HAP-1 (cell line): ENCODE data around the gene NPPB.

Experiments used
- DNase-seq, 2 experiments: peaks; one replicate each; pipeline ENCODE4 v3.0.0-alpha.2; 2016 to 2020; ENCODE audit warnings: low spot score in 2 of 2
- H3K27me3 ChIP-seq: fragments of 250-450 bp; sonication (Bioruptor Pico); 2 replicates; pipeline ENCODE4 v1.5.1; 2020; ENCODE audit warnings: low read depth, mild to moderate bottlenecking, moderate library complexity
- H3K36me3 ChIP-seq: fragments of 250-450 bp; sonication (Bioruptor Pico); replicated peaks from 2 replicates; pipeline ENCODE4 v1.5.1; 2020; ENCODE audit warnings: mild to moderate bottlenecking
- H3K4me1 ChIP-seq: fragments of 250-450 bp; sonication (Bioruptor Pico); 2 replicates; pipeline ENCODE4 v1.5.1; 2020; ENCODE audit warnings: mild to moderate bottlenecking
- H3K4me3 ChIP-seq: fragments of 250-450 bp; sonication (Bioruptor Pico); 2 replicates; pipeline ENCODE4 v1.5.1; 2020; ENCODE audit warnings: mild to moderate bottlenecking, moderate library complexity
- H3K9me3 ChIP-seq: fragments of 250-450 bp; sonication (Bioruptor Pico); 2 replicates; pipeline ENCODE4 v1.5.1; 2020; ENCODE audit warnings: mild to moderate bottlenecking, moderate library complexity
- in situ Hi-C: fragments of 300-500 bp; cut with MboI; formaldehyde crosslinking; loops from 3 replicates; pipeline ENCODE4 v1.14.3; 2020; ENCODE audit warnings: low sequenced_read_pairs, inconsistent platforms, mixed read lengths

Gene NPPB

GRCh38 chr1:11823366-11824137 is 35.2 kb downstream of the NPPB start:
- no peak for DNase-seq
- H3K27me3 ChIP-seq = no peaks in the 10 kb centered on the region
- H3K9me3 ChIP-seq = no peaks in the 10 kb centered on the region
- no peak overlapping the region for H3K4me3 ChIP-seq
- no peaks in the 10 kb centered on the region for H3K4me1 ChIP-seq
- in situ Hi-C loops = no loop called here
- H3K36me3 ChIP-seq = peaks cover 36% of the 10 kb centered on the region

GRCh38 chr1:11822091-11822490 is 36.7 kb downstream of the NPPB start:
- H3K4me1 ChIP-seq = no peaks in the 10 kb centered on the region
- in situ Hi-C loops = no loop called here
- H3K27me3 ChIP-seq = no peaks in the 10 kb centered on the region
- peaks cover 43% of the 10 kb centered on the region for H3K36me3 ChIP-seq
- no peak for DNase-seq
- H3K4me3 ChIP-seq = no peak overlapping the region
- no peaks in the 10 kb centered on the region for H3K9me3 ChIP-seq

GRCh38 chr1:11817192-11817591 is 41.6 kb downstream of the NPPB start:
- no peaks in the 10 kb centered on the region for H3K9me3 ChIP-seq
- H3K4me3 ChIP-seq = no peak overlapping the region
- DNase-seq = no peak
- H3K36me3 ChIP-seq = peaks cover 45% of the 10 kb centered on the region
- H3K27me3 ChIP-seq = no peaks in the 10 kb centered on the region
- no peaks in the 10 kb centered on the region for H3K4me1 ChIP-seq
- in situ Hi-C loops = no loop called here

GRCh38 chr1:11813021-11813420 is 45.7 kb downstream of the NPPB start:
- Histone ChIP-seq H3K4me1 (no peaks in the 10 kb centered on the region), H3K9me3 (no peaks in the 10 kb centered on the region), H3K36me3 (peaks cover 31% of the 10 kb centered on the region), H3K4me3 (no peak overlapping the region), H3K27me3 (no peaks in the 10 kb centered on the region)
- in situ Hi-C loops = no loop called here
- DNase-seq = no peak
